ENCODE results near the gene NAALADL1.
"Not testable (repeated sequence)": the region's sequence is repeated elsewhere in the genome, so short reads cannot be mapped to it uniquely, and the experiment has no call there.

NAALADL1 gene

GRCh38 chr11:65013130-65013887 lies 45.0 kb downstream of the NAALADL1 start:
- peak; percentile 69 for DNase-seq (ENCODE audit: insufficient read length, low spot score)
- no peak for FAIRE-seq
- peak; percentile 62 for TF ChIP-seq CTCF (IDR thresholded peaks at IDR 0.05; ENCODE audit: insufficient read depth, missing control alignments)

GRCh38 chr11:65008873-65009272 lies 49.5 kb downstream of the NAALADL1 start:
- FAIRE-seq (no peak), DNase-seq (ENCODE audit: insufficient read length, low spot score) (no peak)
- no peak for TF ChIP-seq CTCF (IDR thresholded peaks at IDR 0.05; ENCODE audit: insufficient read depth, missing control alignments)

GRCh38 chr11:65008016-65008415 lies 50.3 kb downstream of the NAALADL1 start:
- no peak for TF ChIP-seq CTCF (IDR thresholded peaks at IDR 0.05; ENCODE audit: insufficient read depth, missing control alignments)
- DNase-seq (ENCODE audit: insufficient read length, low spot score), result no peak
- FAIRE-seq, result no peak

GRCh38 chr11:65003968-65004367 lies 54.4 kb downstream of the NAALADL1 start:
- not testable (repeated sequence) for FAIRE-seq; DNase-seq (ENCODE audit: insufficient read length, low spot score)

- no peak for TF ChIP-seq CTCF (IDR thresholded peaks at IDR 0.05; ENCODE audit: insufficient read depth, missing control alignments)
- FAIRE-seq, result no peak
These were observed 55.1 kb downstream of the NAALADL1 start for GRCh38 chr11:65003282-65003681.

GRCh38 chr11:65002706-65003105 lies 55.6 kb downstream of the NAALADL1 start:
- DNase-seq (ENCODE audit: insufficient read length, low spot score) (no peak), FAIRE-seq (no peak)
- TF ChIP-seq CTCF (IDR thresholded peaks at IDR 0.05; ENCODE audit: insufficient read depth, missing control alignments), result no peak

More at GRCh38 chr11:65003282-65003681, 55.1 kb downstream of the NAALADL1 start:
- DNase-seq (ENCODE audit: insufficient read length, low spot score), result no peak

- no peak for DNase-seq (ENCODE audit: insufficient read length, low spot score)
- FAIRE-seq, result no peak
- TF ChIP-seq CTCF (IDR thresholded peaks at IDR 0.05; ENCODE audit: insufficient read depth, missing control alignments), result no peak
These were observed 58.9 kb downstream of the NAALADL1 start for GRCh38 chr11:64999478-64999877.

All from D721Med (cell line).